OCI-LY3 (cell line): Measurements from ENCODE around the gene YAP1.
A peak's percentile ranks its signal among the peaks of the same experiment; 100 is the strongest.

Source experiments
- H2AFZ ChIP-seq: fragments of 200-600, 300-600 bp; shearing (Covaris generic); 2 replicates; pipeline ENCODE4 v1.6.0; 2014; ENCODE audit warnings: antibody characterized with exemption, low read depth, low read length
- H3K27ac ChIP-seq: fragments of 200-600, 300-600 bp; sonication (generic); 2 replicates; pipeline ENCODE4 v1.5.1; 2014; ENCODE audit warnings: mild to moderate bottlenecking, low read length, moderate library complexity, mixed read lengths
- H3K27me3 ChIP-seq: fragments of 200-600, 300-600 bp; sonication (generic); 2 replicates; pipeline ENCODE4 v1.6.1; 2014; ENCODE audit warnings: low read depth, low read length, mixed read lengths
- H3K36me3 ChIP-seq: fragments of 200-600, 300-600 bp; sonication (generic); replicated peaks from 2 replicates; pipeline ENCODE3; 2014; ENCODE audit warnings: low read depth, low read length, mixed read lengths
- H3K4me1 ChIP-seq: fragments of 300-600, 200-600 bp; sonication (generic); 2 replicates; pipeline ENCODE4 v1.6.1; 2014; ENCODE audit warnings: low read length, mixed read lengths
- H3K4me2 ChIP-seq: fragments of 200-600, 300-600 bp; sonication (generic); 2 replicates; pipeline ENCODE4 v1.6.1; 2014; ENCODE audit warnings: low read length, mixed read lengths
- H3K4me3 ChIP-seq: fragments of 300-600, 200-600 bp; sonication (generic); 2 replicates; pipeline ENCODE4 v1.5.1; 2014; ENCODE audit warnings: antibody characterized with exemption, mild to moderate bottlenecking, low read length, moderate library complexity
- H3K79me2 ChIP-seq: fragments of 300-600, 200-600 bp; shearing (Covaris generic); 2 replicates; pipeline ENCODE4 v1.6.1; 2014; ENCODE audit warnings: mild to moderate bottlenecking, low read length, mixed read lengths
- H3K9ac ChIP-seq: fragments of 300-600, 200-600 bp; shearing (Covaris generic); 2 replicates; pipeline ENCODE4 v1.6.0; 2014; ENCODE audit warnings: mild to moderate bottlenecking, low read length, moderate library complexity
- H3K9me3 ChIP-seq: fragments of 200-600, 300-600 bp; shearing (Covaris generic); 2 replicates; pipeline ENCODE4 v1.6.1; 2014; ENCODE audit warnings: low read length, mixed read lengths; ENCODE audit not compliant: insufficient read depth
- H4K20me1 ChIP-seq: fragments of 200-600, 300-600 bp; sonication (generic); 2 replicates; pipeline ENCODE4 v1.6.1; 2016; ENCODE audit warnings: low read length, mixed read lengths; ENCODE audit not compliant: insufficient read depth
- CTCF ChIP-seq: fragments of 200-600, 300-600 bp; sonication (generic); IDR thresholded peaks from 2 replicates; pipeline ENCODE4 v1.5.1; 2014; ENCODE audit warnings: antibody characterized with exemption, low read length, low read depth
- EZH2phosphoT487 ChIP-seq: fragments of 200-600 bp; shearing (Covaris generic); IDR thresholded peaks from 2 replicates; pipeline ENCODE4 v1.6.1; 2018; ENCODE audit warnings: antibody characterized with exemption, mixed run types, low read depth

YAP1 gene

GRCh38 chr11:102266099-102266498, 155.9 kb downstream of the YAP1 start:
- no peak overlapping the region for H3K27ac ChIP-seq
- no peaks in the 10 kb centered on the region for H3K36me3 ChIP-seq
- H3K4me2 ChIP-seq = no peak overlapping the region
- TF ChIP-seq CTCF = no peak
- no peak overlapping the region for H2AFZ ChIP-seq
- H4K20me1 ChIP-seq = no peaks in the 10 kb centered on the region
- no peaks in the 10 kb centered on the region for H3K79me2 ChIP-seq
- H3K9me3 ChIP-seq = no peaks in the 10 kb centered on the region
- peaks cover 6% of the 10 kb centered on the region; the same call in 1 of the 2 replicates for H3K27me3 ChIP-seq
- no peak overlapping the region for H3K9ac ChIP-seq
- H3K4me1 ChIP-seq = peaks cover 2% of the 10 kb centered on the region; the same call in 1 of the 2 replicates
- no peak overlapping the region for H3K4me3 ChIP-seq

GRCh38 chr11:102267609-102268008, 157.4 kb downstream of the YAP1 start:
- no peaks in the 10 kb centered on the region for H3K79me2 ChIP-seq
- no peaks in the 10 kb centered on the region for H4K20me1 ChIP-seq
- H3K4me1 ChIP-seq = peaks cover 2% of the 10 kb centered on the region; the same call in 1 of the 2 replicates
- H3K36me3 ChIP-seq = no peaks in the 10 kb centered on the region
- TF ChIP-seq CTCF (no peak), EZH2phosphoT487 (no peak)
- H3K9me3 ChIP-seq = no peaks in the 10 kb centered on the region
- H3K4me3 ChIP-seq = no peak overlapping the region
- no peak overlapping the region for H3K4me2 ChIP-seq
- H3K27me3 ChIP-seq = peaks cover 10% of the 10 kb centered on the region; the same call in 1 of the 2 replicates
- H3K9ac ChIP-seq = no peak overlapping the region
- H3K27ac ChIP-seq = no peak overlapping the region
- H2AFZ ChIP-seq = no peak overlapping the region

- Histone ChIP-seq H3K36me3 (no peaks in the 10 kb centered on the region), H3K27ac (no peak overlapping the region), H3K4me1 (peaks cover 2% of the 10 kb centered on the region; the same call in 1 of the 2 replicates), H4K20me1 (no peaks in the 10 kb centered on the region), H2AFZ (peak overlapping the region; percentile 54; the same call in 1 of the 2 replicates), H3K27me3 (peaks cover 10% of the 10 kb centered on the region; the same call in 1 of the 2 replicates), H3K9ac (peak overlapping the region; percentile 39; the same call in 1 of the 2 replicates), H3K4me3 (peak overlapping the region; percentile 75), H3K4me2 (peak overlapping the region; percentile 87), H3K9me3 (no peaks in the 10 kb centered on the region), H3K79me2 (no peaks in the 10 kb centered on the region)
- TF ChIP-seq EZH2phosphoT487 (no peak), CTCF (peak; percentile 39)
Measured at GRCh38 chr11:102268083-102268984, 158.1 kb downstream of the YAP1 start.

GRCh38 chr11:102268985-102269470, 158.8 kb downstream of the YAP1 start:
- H2AFZ ChIP-seq = peak overlapping the region; percentile 54; the same call in 1 of the 2 replicates
- H3K9ac ChIP-seq = peak overlapping the region; percentile 39
- no peaks in the 10 kb centered on the region for H4K20me1 ChIP-seq
- no peaks in the 10 kb centered on the region for H3K79me2 ChIP-seq
- H3K27me3 ChIP-seq = peaks cover 10% of the 10 kb centered on the region; the same call in 1 of the 2 replicates
- no peaks in the 10 kb centered on the region for H3K9me3 ChIP-seq
- no peak for TF ChIP-seq EZH2phosphoT487
- TF ChIP-seq CTCF = no peak; the same call in 1 of the 2 replicates
- peak overlapping the region; percentile 87 for H3K4me2 ChIP-seq
- H3K4me1 ChIP-seq = peaks cover 2% of the 10 kb centered on the region; the same call in 1 of the 2 replicates
- H3K36me3 ChIP-seq = no peaks in the 10 kb centered on the region
- peak overlapping the region; percentile 75 for H3K4me3 ChIP-seq
- H3K27ac ChIP-seq = no peak overlapping the region
